DMS 273 (cell line): ENCODE measurements around the gene HYAL3.
A peak's percentile ranks its signal among the peaks of the same experiment; 100 is the strongest.
"Not testable (repeated sequence)": the region's sequence is repeated elsewhere in the genome, so short reads cannot be mapped to it uniquely, and the experiment has no call there.

Experiments used
- DNase-seq: peaks from one replicate; lab custom pipeline; 2025; ENCODE audit not compliant: unreplicated experiment; lab: John Stamatoyannopoulos, UW

HYAL3 gene

GRCh38 chr3:50272911-50273688, 26.1 kb downstream of the HYAL3 start:
- DNase-seq, result peak; percentile 84

GRCh38 chr3:50272538-50272910, 26.7 kb downstream of the HYAL3 start:
- not testable (repeated sequence) for DNase-seq

GRCh38 chr3:50271314-50271936, 27.8 kb downstream of the HYAL3 start:
- no peak for DNase-seq

GRCh38 chr3:50270422-50271224, 28.6 kb downstream of the HYAL3 start:
- DNase-seq, result no peak

- DNase-seq, result no peak
These were observed 29.2 kb downstream of the HYAL3 start for GRCh38 chr3:50269977-50270413.

- no peak for DNase-seq
These were observed 29.7 kb downstream of the HYAL3 start for GRCh38 chr3:50269460-50269859.

- no peak for DNase-seq
These were observed 30.3 kb downstream of the HYAL3 start, which contains the start of gene SEMA3B for GRCh38 chr3:50268703-50269451. TSS of gene SEMA3B (plus strand) at chr3:50269147. CDS start at chr3:50269241, 94 bp downstream.

GRCh38 chr3:50268276-50268675, 30.9 kb downstream of the HYAL3 start:
- DNase-seq, result no peak

- peak; percentile 53 for DNase-seq
These were observed 31.8 kb downstream of the HYAL3 start for GRCh38 chr3:50267280-50267913.

- no peak for DNase-seq
These were observed 32.4 kb downstream of the HYAL3 start for GRCh38 chr3:50266836-50267235.

- no peak for DNase-seq
These were observed 33.2 kb downstream of the HYAL3 start for GRCh38 chr3:50266017-50266416.

GRCh38 chr3:50265571-50265970, 33.6 kb downstream of the HYAL3 start:
- DNase-seq, result no peak

GRCh38 chr3:50264964-50265485, 34.2 kb downstream of the HYAL3 start:
- no peak for DNase-seq

GRCh38 chr3:50264383-50264963, 34.7 kb downstream of the HYAL3 start:
- peak; percentile 73 for DNase-seq

- no peak for DNase-seq
These were observed 35.5 kb downstream of the HYAL3 start for GRCh38 chr3:50263478-50264382.

GRCh38 chr3:50262778-50263177, 36.4 kb downstream of the HYAL3 start:
- no peak for DNase-seq

GRCh38 chr3:50262200-50262599, 37.0 kb downstream of the HYAL3 start:
- DNase-seq, result not testable (repeated sequence)

- DNase-seq, result no peak
These were observed 37.7 kb downstream of the HYAL3 start for GRCh38 chr3:50261505-50261904.

GRCh38 chr3:50260942-50261441, 38.2 kb downstream of the HYAL3 start:
- DNase-seq, result no peak
